CD4-positive, alpha-beta memory T cell (primary cell): ENCODE measurements around the gene GRIN3B. TPM values are rescaled to one million over a fixed set of nuclear protein-coding genes. Genes with fewer than 3 reads are reported as not detected.

Source experiments
- CTCF ChIA-PET: fragments of 350-600 bp; sonication (Branson Sonifier 250); formaldehyde crosslinking; loops from one replicate; lab custom pipeline; 2021; ENCODE audit warnings: inconsistent platforms; ENCODE audit not compliant: partially characterized antibody; lab: Charles Lee
- POLR2A ChIA-PET: fragments of 350-600 bp; sonication (Branson Sonifier 250); formaldehyde crosslinking; loops from one replicate; lab custom pipeline; 2021; ENCODE audit not compliant: partially characterized antibody; lab: Charles Lee
- DNase-seq, 5 donors: peaks; one replicate each; pipeline versions ENCODE4 v3.0.0 to v3.0.0-alpha.2; 2020 to 2022; ENCODE audit warnings: mixed read lengths in 1 of 5
- H3K27ac ChIP-seq: one replicate; pipeline ENCODE4 v1.7.0; 2013; ENCODE audit warnings: low read depth, low read length
- H3K27me3 ChIP-seq: 2 replicates; pipeline ENCODE4 v1.7.0; 2013; ENCODE audit warnings: mild to moderate bottlenecking, low read length, moderate library complexity; ENCODE audit not compliant: insufficient read depth
- H3K36me3 ChIP-seq: 2 replicates; pipeline ENCODE4 v1.7.0; 2013; ENCODE audit warnings: mild to moderate bottlenecking, low read length, moderate library complexity; ENCODE audit not compliant: insufficient read depth
- H3K4me1 ChIP-seq: 2 replicates; pipeline ENCODE4 v1.7.0; 2013; ENCODE audit warnings: mild to moderate bottlenecking, low read length, moderate library complexity; ENCODE audit not compliant: insufficient read depth
- H3K4me3 ChIP-seq, 2 donors: one replicate each; pipeline ENCODE4 v1.7.0; 2013; ENCODE audit warnings: low read length in 2 of 2, mild to moderate bottlenecking in 1 of 2
- H3K9me3 ChIP-seq, 2 donors: one replicate each; pipeline ENCODE4 v1.7.0; 2013; ENCODE audit warnings: low read length in 2 of 2, control low read depth in 1 of 2; ENCODE audit not compliant: control insufficient read depth in 1 of 2
- H3K27ac Mint-ChIP-seq, 7 donors: one replicate each; pipeline ENCODE4 v1.8.0; 2020 to 2021; ENCODE audit warnings: mixed read lengths in 7 of 7, mild to moderate bottlenecking in 6 of 7, inconsistent platforms in 3 of 7, moderate library complexity in 3 of 7
- H3K27me3 Mint-ChIP-seq, 2 donors: one replicate each; pipeline ENCODE4 v1.8.0; 2020 to 2021; ENCODE audit warnings: mixed read lengths in 2 of 2
- H3K36me3 Mint-ChIP-seq, 2 donors: one replicate each; pipeline ENCODE4 v1.8.0; 2020 to 2021; ENCODE audit warnings: mixed read lengths in 2 of 2, inconsistent platforms in 1 of 2, mild to moderate bottlenecking in 1 of 2
- H3K4me1 Mint-ChIP-seq, 4 donors: one replicate each; pipeline ENCODE4 v1.8.0; 2020 to 2021; ENCODE audit warnings: mixed read lengths in 4 of 4, mild to moderate bottlenecking in 1 of 4
- H3K4me3 Mint-ChIP-seq, 8 donors: one replicate each; pipeline ENCODE4 v1.8.0; 2020 to 2021; ENCODE audit warnings: mixed read lengths in 8 of 8, mild to moderate bottlenecking in 7 of 8, moderate library complexity in 6 of 8, inconsistent platforms in 3 of 8
- H3K9me3 Mint-ChIP-seq, 8 donors: one replicate each; pipeline ENCODE4 v1.8.0; 2020 to 2021; ENCODE audit warnings: mixed read lengths in 8 of 8, mild to moderate bottlenecking in 5 of 8, inconsistent platforms in 3 of 8, moderate library complexity in 1 of 8
- intact Hi-C: fragments of 100-400 bp; cut with micrococcal nuclease; formaldehyde crosslinking; loops from one replicate; pipeline ENCODE4 v1.15.1; 2023
- polyA plus RNA-seq, 2 donors: library from polyadenylated mRNA; unstranded; fragments of 300-500 nt; fragmentation: Illumina TruSeq; gene quantifications; one replicate each; pipeline ENCODE4 v1.2.3, GENCODE V29; 2021
- total RNA-seq, 2 experiments: library from RNA; stranded (reverse); gene quantifications; one replicate each; pipeline ENCODE4 v1.2.3, GENCODE V29; 2021

GRIN3B gene
- total and polyA plus RNA-seq, 4 experiments from 2014 or later = not detected

DNA sequence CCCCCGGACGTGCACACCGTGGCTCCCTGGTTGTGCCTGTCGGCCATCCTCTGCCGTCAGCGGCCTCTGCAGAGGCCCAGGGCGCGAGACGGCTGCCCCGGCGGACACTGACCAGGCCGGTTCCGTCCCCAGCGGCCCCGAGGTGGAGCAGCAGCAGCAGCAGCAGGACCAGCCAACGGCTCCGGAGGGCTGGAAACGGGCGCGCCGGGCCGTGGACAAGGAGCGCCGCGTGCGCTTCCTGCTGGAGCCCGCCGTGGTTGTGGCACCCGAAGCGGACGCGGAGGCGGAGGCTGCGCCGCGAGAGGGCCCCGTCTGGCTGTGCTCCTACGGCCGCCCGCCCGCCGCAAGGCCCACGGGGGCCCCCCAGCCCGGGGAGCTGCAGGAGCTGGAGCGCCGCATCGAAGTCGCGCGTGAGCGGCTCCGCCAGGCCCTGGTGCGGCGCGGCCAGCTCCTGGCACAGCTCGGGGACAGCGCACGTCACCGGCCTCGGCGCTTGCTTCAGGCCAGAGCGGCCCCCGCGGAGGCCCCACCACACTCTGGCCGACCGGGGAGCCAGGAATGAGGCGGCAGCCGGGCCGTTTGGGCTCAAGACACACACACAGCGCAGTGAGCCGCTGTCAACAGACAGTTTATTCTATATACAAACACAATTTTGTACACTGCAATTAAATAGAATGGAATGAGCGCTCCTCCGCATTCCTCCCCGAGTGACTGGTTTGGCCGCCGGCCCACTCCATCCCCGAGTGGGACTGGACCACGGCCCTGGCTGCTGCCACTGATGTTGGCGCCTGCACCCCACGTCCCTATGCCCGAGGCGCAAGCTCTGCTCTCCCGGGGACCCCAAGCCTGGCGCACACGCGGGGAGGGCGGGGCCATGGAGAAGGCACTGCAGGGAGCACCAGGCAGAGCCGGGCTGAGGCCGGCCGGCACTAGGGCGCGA lies 9.1 kb downstream of the GRIN3B start:
- Histone ChIP-seq H3K36me3 (peaks cover 25% of the 10 kb centered on the region), H3K27me3 (no peaks in the 10 kb centered on the region), H3K9me3 (no peaks in the 10 kb centered on the region), H3K4me1 (no peaks in the 10 kb centered on the region), H3K4me3 (no peak overlapping the region), H3K27ac (no peak overlapping the region)
- H3K36me3 Mint-ChIP-seq = peaks cover 0 to 2% of the 10 kb centered on the region in 2 donors
- intact Hi-C loops = no loop called here
- peaks cover 0 to 3% (median under 1%) of the 10 kb centered on the region in 4 donors for H3K4me1 Mint-ChIP-seq
- no peaks in the 10 kb centered on the region for H3K9me3 Mint-ChIP-seq
- no peak overlapping the region for H3K27ac Mint-ChIP-seq
- no peaks in the 10 kb centered on the region for H3K27me3 Mint-ChIP-seq
- H3K4me3 Mint-ChIP-seq = no peak overlapping the region
- POLR2A ChIA-PET = interaction anchor here (1.3 to 1.5 kb wide), 2 partner anchors 10 to 32 kb away, joined by 5 read pairs; no protein-coding TSS in a partner anchor
- no peak for DNase-seq
- CTCF ChIA-PET = interaction anchor here (0.6 kb wide), 1 partner anchor 33 kb away, joined by 3 read pairs; no protein-coding TSS in a partner anchor

- Mint-ChIP-seq H3K4me3 (no peak overlapping the region), H3K27me3 (no peaks in the 10 kb centered on the region), H3K9me3 (no peaks in the 10 kb centered on the region), H3K36me3 (peaks cover 0 to 2% of the 10 kb centered on the region in 2 donors), H3K4me1 (peaks cover 0 to 3% (median under 1%) of the 10 kb centered on the region in 4 donors), H3K27ac (no peak overlapping the region)
- Histone ChIP-seq H3K27me3 (no peaks in the 10 kb centered on the region), H3K9me3 (no peaks in the 10 kb centered on the region), H3K4me3 (no peak overlapping the region), H3K27ac (no peak overlapping the region), H3K36me3 (peaks cover 26% of the 10 kb centered on the region), H3K4me1 (no peaks in the 10 kb centered on the region)
- intact Hi-C loops = no loop called here
- no peak for DNase-seq
- POLR2A ChIA-PET = interaction anchor here (1.3 to 1.5 kb wide), 2 partner anchors 9 to 31 kb away, joined by 5 read pairs; no protein-coding TSS in a partner anchor
- CTCF ChIA-PET = no interaction called here
Measured at GRCh38 chr19:1009981-1010538, 9.8 kb downstream of the GRIN3B start.

DNA sequence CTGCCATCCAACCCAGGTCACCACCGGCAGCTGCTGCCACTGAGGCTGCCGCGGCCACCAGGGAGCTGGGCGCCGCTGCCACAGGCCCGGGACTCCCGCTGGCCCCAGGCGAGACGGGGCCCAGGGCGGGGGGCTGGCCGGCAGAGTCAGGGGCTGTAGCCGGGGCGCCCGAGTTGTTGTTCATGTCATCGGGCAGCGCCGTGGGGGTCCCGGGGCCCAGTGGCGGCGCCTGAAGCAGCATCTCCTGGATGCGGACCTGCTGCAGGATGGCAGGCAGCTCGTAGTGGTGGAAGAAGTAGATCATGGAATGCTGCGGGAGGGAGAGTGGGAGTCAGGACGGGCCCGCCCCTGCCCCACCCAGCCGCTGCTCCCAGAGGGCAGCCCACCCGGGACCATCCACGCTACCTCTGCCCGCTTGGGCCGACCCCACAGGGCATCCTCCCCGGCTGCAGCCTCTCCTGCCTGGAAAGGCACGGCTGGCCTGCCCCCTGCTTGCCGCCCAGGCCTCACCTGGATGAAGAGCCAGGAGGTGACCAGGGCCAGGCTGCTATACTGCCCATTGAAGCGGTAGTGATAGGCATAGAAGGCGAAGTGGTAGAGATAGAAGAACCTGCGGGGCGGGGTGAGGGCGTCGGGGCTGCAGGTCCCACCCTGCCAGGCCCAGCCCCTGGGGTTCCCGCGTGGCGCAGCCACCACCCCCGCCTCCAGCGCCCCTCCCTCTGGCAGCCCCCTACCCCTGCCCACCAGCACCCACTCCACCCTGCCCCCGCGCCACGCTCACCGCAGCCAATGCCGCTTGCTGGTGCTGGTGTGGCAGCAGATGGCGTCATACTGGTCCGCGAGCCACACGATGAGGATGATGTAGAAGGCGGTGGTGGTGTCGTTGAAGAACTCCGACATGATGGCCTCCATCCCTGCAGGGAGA lies 10.6 kb downstream of the GRIN3B start:
- no peak overlapping the region for H3K4me3 ChIP-seq
- Mint-ChIP-seq H3K36me3 (peaks cover 0 to 2% of the 10 kb centered on the region in 2 donors), H3K27ac (no peak overlapping the region), H3K4me1 (peaks cover 0 to 5% (median 1%) of the 10 kb centered on the region in 4 donors), H3K27me3 (no peaks in the 10 kb centered on the region), H3K9me3 (no peaks in the 10 kb centered on the region), H3K4me3 (peak overlapping the region in 1 of 8 donors; percentile 31)
- POLR2A ChIA-PET = interaction anchor here (1.3 to 1.5 kb wide), 2 partner anchors 8 to 30 kb away, joined by 5 read pairs; no protein-coding TSS in a partner anchor
- H3K27me3 ChIP-seq = no peaks in the 10 kb centered on the region
- CTCF ChIA-PET = no interaction called here
- intact Hi-C loops = no loop called here
- H3K36me3 ChIP-seq = peaks cover 26% of the 10 kb centered on the region
- H3K9me3 ChIP-seq = no peaks in the 10 kb centered on the region
- DNase-seq = no peak
- no peak overlapping the region for H3K27ac ChIP-seq
- peaks cover 8% of the 10 kb centered on the region for H3K4me1 ChIP-seq

DNA sequence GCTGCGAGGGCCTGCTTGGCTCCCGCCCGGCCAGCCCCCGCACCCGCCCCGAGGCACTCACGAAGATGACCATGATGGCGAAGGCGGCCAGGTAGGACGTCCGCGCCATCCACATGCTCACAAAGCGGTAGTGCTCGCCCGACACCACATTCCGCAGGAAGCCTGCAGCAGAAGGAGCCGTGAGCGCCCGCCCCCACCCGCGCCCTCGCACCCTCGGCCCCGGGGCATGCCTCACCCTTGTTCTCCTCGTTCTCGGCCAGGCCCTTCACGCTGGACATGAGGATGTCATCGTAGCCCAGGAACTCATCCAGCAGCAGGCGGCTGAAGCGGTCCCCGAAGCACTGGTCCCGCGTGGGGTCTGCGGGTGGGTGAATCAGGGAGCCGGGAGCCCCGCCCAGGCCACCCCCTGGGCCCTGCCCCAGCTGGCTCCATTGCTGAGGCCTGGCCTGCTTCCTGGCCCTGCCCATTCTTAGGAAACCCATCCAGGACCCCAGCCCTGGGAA lies 11.7 kb downstream of the GRIN3B start:
- H3K27ac Mint-ChIP-seq = no peak overlapping the region

GRCh38 chr19:1012334-1012733 lies 12.1 kb downstream of the GRIN3B start:
- Mint-ChIP-seq H3K36me3 (peaks cover 0 to 5% of the 10 kb centered on the region in 2 donors), H3K27ac (no peak overlapping the region), H3K27me3 (no peaks in the 10 kb centered on the region), H3K4me3 (no peak overlapping the region), H3K4me1 (peaks cover 9 to 18% (median 11%) of the 10 kb centered on the region in 4 donors), H3K9me3 (no peaks in the 10 kb centered on the region)
- Histone ChIP-seq H3K36me3 (peaks cover 26% of the 10 kb centered on the region), H3K4me1 (peaks cover 22% of the 10 kb centered on the region), H3K27ac (no peak overlapping the region), H3K9me3 (no peaks in the 10 kb centered on the region), H3K4me3 (no peak overlapping the region), H3K27me3 (no peaks in the 10 kb centered on the region)
- ChIA-PET POLR2A (no interaction called here), CTCF (interaction anchor here (1.6 kb wide), 1 partner anchor 45 kb away, joined by 4 read pairs; no protein-coding TSS in a partner anchor)
- no peak for DNase-seq
- intact Hi-C loops = no loop called here

More for the DNA sequence above, 11.7 kb downstream of the GRIN3B start:
- Histone ChIP-seq H3K9me3 (no peaks in the 10 kb centered on the region), H3K27ac (no peak overlapping the region), H3K4me1 (peaks cover 18% of the 10 kb centered on the region), H3K27me3 (no peaks in the 10 kb centered on the region), H3K4me3 (no peak overlapping the region), H3K36me3 (peaks cover 26% of the 10 kb centered on the region)
- CTCF ChIA-PET = interaction anchor here (1.6 kb wide), 1 partner anchor 46 kb away, joined by 4 read pairs; no protein-coding TSS in a partner anchor
- H3K36me3 Mint-ChIP-seq = peaks cover 0 to 3% of the 10 kb centered on the region in 2 donors
- DNase-seq = no peak
- peaks cover 5 to 14% (median 6%) of the 10 kb centered on the region in 4 donors for H3K4me1 Mint-ChIP-seq
- H3K4me3 Mint-ChIP-seq = no peak overlapping the region
- no peaks in the 10 kb centered on the region for H3K9me3 Mint-ChIP-seq
- POLR2A ChIA-PET = no interaction called here
- no peaks in the 10 kb centered on the region for H3K27me3 Mint-ChIP-seq
- intact Hi-C loops = no loop called here

GRCh38 chr19:1013218-1013617 lies 13.0 kb downstream of the GRIN3B start:
- intact Hi-C loops = no loop called here
- Histone ChIP-seq H3K4me1 (peaks cover 31% of the 10 kb centered on the region), H3K9me3 (no peaks in the 10 kb centered on the region), H3K36me3 (peaks cover 26% of the 10 kb centered on the region), H3K4me3 (no peak overlapping the region), H3K27ac (no peak overlapping the region), H3K27me3 (no peaks in the 10 kb centered on the region)
- DNase-seq = no peak
- no peak overlapping the region for H3K4me3 Mint-ChIP-seq
- CTCF ChIA-PET = interaction anchor here (0.5 to 1.6 kb wide), 3 partner anchors 45 to 167 kb away, joined by 3 to 5 read pairs (median 4); no protein-coding TSS in a partner anchor
- no peaks in the 10 kb centered on the region for H3K9me3 Mint-ChIP-seq
- no peak overlapping the region for H3K27ac Mint-ChIP-seq
- POLR2A ChIA-PET = interaction anchor here (0.9 to 21.2 kb wide), 3 partner anchors 17 to 62 kb away, joined by 3 to 1029 read pairs (median 146); partner anchors contain the start of genes ARHGAP45 and CNN2
- H3K27me3 Mint-ChIP-seq = no peaks in the 10 kb centered on the region
- H3K36me3 Mint-ChIP-seq = peaks cover 0 to 5% of the 10 kb centered on the region in 2 donors
- peaks cover 10 to 27% (median 16%) of the 10 kb centered on the region in 4 donors for H3K4me1 Mint-ChIP-seq
